ENCODE measurements around the gene ARG2.

The ARG2 gene

GRCh38 chr14:67633451-67634147 is 13.9 kb downstream of the ARG2 start:
- H3K4me3 Mint-ChIP-seq = no peak overlapping the region
- no peak for DNase-seq
- no peak for ATAC-seq (replicated peaks)
- H3K27me3 Mint-ChIP-seq = no peaks in the 10 kb centered on the region
- H3K27ac Mint-ChIP-seq = no peak overlapping the region
- H3K36me3 Mint-ChIP-seq (ENCODE audit: insufficient read depth) = peaks cover 3% of the 10 kb centered on the region
- no peaks in the 10 kb centered on the region for H3K4me1 Mint-ChIP-seq (ENCODE audit: low read depth in 2 of 2)
- no peaks in the 10 kb centered on the region for H3K9me3 Mint-ChIP-seq

GRCh38 chr14:67636361-67636919 is 16.7 kb downstream of the ARG2 start:
- Mint-ChIP-seq H3K27ac (no peak overlapping the region), H3K4me1 (ENCODE audit: low read depth in 2 of 2) (no peaks in the 10 kb centered on the region), H3K9me3 (no peaks in the 10 kb centered on the region), H3K27me3 (no peaks in the 10 kb centered on the region), H3K36me3 (ENCODE audit: insufficient read depth) (no peaks in the 10 kb centered on the region), H3K4me3 (no peak overlapping the region)
- ATAC-seq (replicated peaks) (no peak), DNase-seq (no peak)

- Mint-ChIP-seq H3K4me1 (ENCODE audit: low read depth in 2 of 2) (peaks cover 4 to 5% of the 10 kb centered on the region in 2 donors), H3K27ac (no peak overlapping the region), H3K9me3 (no peaks in the 10 kb centered on the region)
These were observed 18.9 kb downstream of the ARG2 start for GRCh38 chr14:67638642-67639041.

GRCh38 chr14:67641480-67641879 is 21.8 kb downstream of the ARG2 start:
- no peak for DNase-seq

More at GRCh38 chr14:67638642-67639041, 18.9 kb downstream of the ARG2 start:
- DNase-seq = no peak
- Mint-ChIP-seq H3K4me3 (no peak overlapping the region), H3K36me3 (ENCODE audit: insufficient read depth) (peaks cover 3% of the 10 kb centered on the region), H3K27me3 (no peaks in the 10 kb centered on the region)
- no peak for ATAC-seq (replicated peaks)

GRCh38 chr14:67641902-67642749 is 22.4 kb downstream of the ARG2 start:
- H3K4me3 Mint-ChIP-seq = no peak overlapping the region
- peak overlapping the region; percentile 31 to 85 for H3K27ac Mint-ChIP-seq

More at GRCh38 chr14:67641480-67641879, 21.8 kb downstream of the ARG2 start:
- no peaks in the 10 kb centered on the region for H3K27me3 Mint-ChIP-seq
- H3K4me1 Mint-ChIP-seq (ENCODE audit: low read depth in 2 of 2) = peaks cover 4 to 5% of the 10 kb centered on the region in 2 donors
- H3K4me3 Mint-ChIP-seq = no peak overlapping the region
- peaks cover 3% of the 10 kb centered on the region for H3K36me3 Mint-ChIP-seq (ENCODE audit: insufficient read depth)
- ATAC-seq (replicated peaks) = no peak
- H3K9me3 Mint-ChIP-seq = no peaks in the 10 kb centered on the region
- H3K27ac Mint-ChIP-seq = no peak overlapping the region

GRCh38 chr14:67643713-67644112 is 24.0 kb downstream of the ARG2 start:
- Mint-ChIP-seq H3K9me3 (no peaks in the 10 kb centered on the region), H3K27me3 (no peaks in the 10 kb centered on the region), H3K4me1 (ENCODE audit: low read depth in 2 of 2) (peaks cover 4 to 5% of the 10 kb centered on the region in 2 donors), H3K36me3 (ENCODE audit: insufficient read depth) (peaks cover 3% of the 10 kb centered on the region), H3K27ac (peak overlapping the region; percentile 2 to 25), H3K4me3 (no peak overlapping the region)
- DNase-seq (no peak), ATAC-seq (replicated peaks) (no peak)

More at GRCh38 chr14:67641902-67642749, 22.4 kb downstream of the ARG2 start:
- ATAC-seq (replicated peaks) (no peak), DNase-seq (no peak)
- Mint-ChIP-seq H3K4me1 (ENCODE audit: low read depth in 2 of 2) (peaks cover 4 to 5% of the 10 kb centered on the region in 2 donors), H3K27me3 (no peaks in the 10 kb centered on the region), H3K9me3 (no peaks in the 10 kb centered on the region), H3K36me3 (ENCODE audit: insufficient read depth) (peaks cover 3% of the 10 kb centered on the region)

- Mint-ChIP-seq H3K27me3 (no peaks in the 10 kb centered on the region), H3K27ac (no peak overlapping the region), H3K4me3 (no peak overlapping the region), H3K4me1 (ENCODE audit: low read depth in 2 of 2) (peaks cover 4 to 5% of the 10 kb centered on the region in 2 donors), H3K36me3 (ENCODE audit: insufficient read depth) (peaks cover 3% of the 10 kb centered on the region), H3K9me3 (no peaks in the 10 kb centered on the region)
- DNase-seq (no peak), ATAC-seq (replicated peaks) (no peak)
These were observed 24.7 kb downstream of the ARG2 start for GRCh38 chr14:67644428-67644827.

GRCh38 chr14:67645414-67645813 is 25.7 kb downstream of the ARG2 start:
- ATAC-seq (replicated peaks) (no peak), DNase-seq (no peak)
- Mint-ChIP-seq H3K27me3 (no peaks in the 10 kb centered on the region), H3K4me1 (ENCODE audit: low read depth in 2 of 2) (peaks cover 4 to 5% of the 10 kb centered on the region in 2 donors), H3K36me3 (ENCODE audit: insufficient read depth) (peaks cover 9% of the 10 kb centered on the region), H3K9me3 (no peaks in the 10 kb centered on the region), H3K4me3 (no peak overlapping the region), H3K27ac (no peak overlapping the region)

- ATAC-seq (replicated peaks) (no peak), DNase-seq (no peak)
- no peaks in the 10 kb centered on the region for H3K27me3 Mint-ChIP-seq
- H3K27ac Mint-ChIP-seq = peak overlapping the region in 1 of 2 donors; percentile 75
- H3K4me1 Mint-ChIP-seq (ENCODE audit: low read depth in 2 of 2) = peaks cover 4 to 5% of the 10 kb centered on the region in 2 donors
- H3K4me3 Mint-ChIP-seq = no peak overlapping the region
- peaks cover 13% of the 10 kb centered on the region for H3K36me3 Mint-ChIP-seq (ENCODE audit: insufficient read depth)
- no peaks in the 10 kb centered on the region for H3K9me3 Mint-ChIP-seq
These were observed 26.4 kb downstream of the ARG2 start for GRCh38 chr14:67646131-67646530.

- Mint-ChIP-seq H3K36me3 (ENCODE audit: insufficient read depth) (peaks cover 38% of the 10 kb centered on the region), H3K9me3 (no peaks in the 10 kb centered on the region), H3K27me3 (no peaks in the 10 kb centered on the region), H3K4me3 (no peak overlapping the region), H3K4me1 (ENCODE audit: low read depth in 2 of 2) (no peaks in the 10 kb centered on the region), H3K27ac (peak overlapping the region; percentile 19 to 47)
- ATAC-seq (replicated peaks) (no peak), DNase-seq (no peak)
These were observed 30.4 kb downstream of the ARG2 start for GRCh38 chr14:67650151-67650550.

GRCh38 chr14:67650694-67651093 is 31.0 kb downstream of the ARG2 start:
- no peaks in the 10 kb centered on the region for H3K4me1 Mint-ChIP-seq (ENCODE audit: low read depth in 2 of 2)
- H3K27me3 Mint-ChIP-seq = no peaks in the 10 kb centered on the region
- ATAC-seq (replicated peaks) = no peak
- H3K4me3 Mint-ChIP-seq = no peak overlapping the region
- H3K36me3 Mint-ChIP-seq (ENCODE audit: insufficient read depth) = peaks cover 43% of the 10 kb centered on the region
- no peaks in the 10 kb centered on the region for H3K9me3 Mint-ChIP-seq
- H3K27ac Mint-ChIP-seq = peak overlapping the region in 1 of 2 donors; percentile 47
- DNase-seq = no peak

GRCh38 chr14:67652189-67652588 is 32.5 kb downstream of the ARG2 start:
- H3K9me3 Mint-ChIP-seq = no peaks in the 10 kb centered on the region
- DNase-seq = no peak
- ATAC-seq (replicated peaks) = no peak
- H3K36me3 Mint-ChIP-seq (ENCODE audit: insufficient read depth) = peaks cover 58% of the 10 kb centered on the region
- H3K4me1 Mint-ChIP-seq (ENCODE audit: low read depth in 2 of 2) = no peaks in the 10 kb centered on the region
- no peaks in the 10 kb centered on the region for H3K27me3 Mint-ChIP-seq
- H3K4me3 Mint-ChIP-seq = no peak overlapping the region
- H3K27ac Mint-ChIP-seq = no peak overlapping the region

- no peaks in the 10 kb centered on the region for H3K27me3 Mint-ChIP-seq
- no peak for DNase-seq
- ATAC-seq (replicated peaks) = no peak
- H3K4me1 Mint-ChIP-seq (ENCODE audit: low read depth in 2 of 2) = no peaks in the 10 kb centered on the region
- no peak overlapping the region for H3K27ac Mint-ChIP-seq
- no peak overlapping the region for H3K4me3 Mint-ChIP-seq
- no peaks in the 10 kb centered on the region for H3K9me3 Mint-ChIP-seq
- H3K36me3 Mint-ChIP-seq (ENCODE audit: insufficient read depth) = peaks cover 74% of the 10 kb centered on the region
These were observed 34.0 kb downstream of the ARG2 start for GRCh38 chr14:67653651-67654280.

All from effector memory CD8-positive, alpha-beta T cell (primary cell).